Right atrium auricular region (tissue), 2 donors: Measurements from ENCODE around the gene TXNRD2. TPM values are rescaled to one million over a fixed set of nuclear protein-coding genes. Genes with fewer than 3 reads are reported as not detected.
"Not testable (repeated sequence)": the region's sequence is repeated elsewhere in the genome, so short reads cannot be mapped to it uniquely, and the experiment has no call there.

Experiments
- DNase-seq: peaks from one replicate; pipeline ENCODE4 v3.0.0-alpha.2; 2019; ENCODE audit warnings: low spot score
- H3K27ac ChIP-seq, 2 donors: fragments of 200-600 bp; sonication (generic); 1 replicate in 1 of 2; 2 replicates in 1 of 2; pipeline ENCODE4 v1.5.1; 2016 to 2019
- H3K27me3 ChIP-seq, 2 donors: fragments of 200-600 bp; sonication (generic); one replicate each; pipeline versions ENCODE4 v1.5.1 to v1.6.0; 2017 to 2019
- H3K36me3 ChIP-seq: fragments of 200-600 bp; sonication (generic); one replicate; pipeline ENCODE4 v1.5.1; 2016
- H3K4me1 ChIP-seq, 2 donors: fragments of 200-600 bp; sonication (generic); one replicate each; pipeline versions ENCODE4 v1.5.1 to v1.6.0; 2017 to 2019
- H3K4me3 ChIP-seq, 2 donors: fragments of 200-600 bp; sonication (generic); 1 replicate in 1 of 2; 2 replicates in 1 of 2; pipeline ENCODE4 v1.5.1; 2017 to 2019; ENCODE audit warnings: mild to moderate bottlenecking in 1 of 2, moderate library complexity in 1 of 2
- H3K9me3 ChIP-seq, 2 donors: fragments of 200-600 bp; sonication (generic); one replicate each; pipeline ENCODE4 v1.5.1; 2019
- CTCF ChIP-seq, 2 donors: fragments of 200-600 bp; sonication (generic); IDR thresholded peaks; one replicate each; pipeline ENCODE4 v1.5.1; 2019; ENCODE audit warnings: antibody characterized with exemption in 2 of 2
- total RNA-seq, 2 donors: library from RNA; depleted of rRNA; stranded (reverse); fragments of >200 nt; gene quantifications; one replicate each; pipeline ENCODE4 v1.1.0, GENCODE V29; 2016

TXNRD2 gene
- total RNA-seq, 2 donors from 2014 or later = 16.2 to 18.4 TPM

- no peak for DNase-seq
- Histone ChIP-seq H3K27ac (no peak overlapping the region), H3K27me3 (no peaks in the 10 kb centered on the region), H3K9me3 (no peaks in the 10 kb centered on the region), H3K36me3 (no peaks in the 10 kb centered on the region), H3K4me1 (peaks cover 0 to 9% of the 10 kb centered on the region in 2 donors), H3K4me3 (no peak overlapping the region)
- TF ChIP-seq CTCF (IDR thresholded peaks at IDR 0.05) = no peak
Measured at GRCh38 chr22:19929586-19930550, 11.8 kb downstream of the TXNRD2 start.

- no peak for DNase-seq
- TF ChIP-seq CTCF (IDR thresholded peaks at IDR 0.05) = no peak
- H3K4me3 ChIP-seq = no peak overlapping the region
- H3K27ac ChIP-seq = no peak overlapping the region
- H3K36me3 ChIP-seq = no peaks in the 10 kb centered on the region
- H3K9me3 ChIP-seq = no peaks in the 10 kb centered on the region
- no peaks in the 10 kb centered on the region for H3K27me3 ChIP-seq
- H3K4me1 ChIP-seq = peaks cover 0 to 8% of the 10 kb centered on the region in 2 donors
Measured at GRCh38 chr22:19928207-19928606, 13.4 kb downstream of the TXNRD2 start.

- H3K27ac ChIP-seq = no peak overlapping the region
- peaks cover 0 to 2% of the 10 kb centered on the region in 2 donors for H3K4me1 ChIP-seq
- no peak for TF ChIP-seq CTCF (IDR thresholded peaks at IDR 0.05)
- no peak for DNase-seq
- H3K4me3 ChIP-seq = no peak overlapping the region
- no peaks in the 10 kb centered on the region for H3K27me3 ChIP-seq
- H3K36me3 ChIP-seq = no peaks in the 10 kb centered on the region
- no peaks in the 10 kb centered on the region for H3K9me3 ChIP-seq
Measured at GRCh38 chr22:19927696-19928095, 13.9 kb downstream of the TXNRD2 start.

GRCh38 chr22:19926028-19926427, 15.6 kb downstream of the TXNRD2 start:
- not testable (repeated sequence) for H3K9me3 ChIP-seq, H3K27me3 ChIP-seq, H3K36me3 ChIP-seq, H3K4me1 ChIP-seq, DNase-seq, H3K4me3 ChIP-seq, H3K27ac ChIP-seq

- H3K9me3 ChIP-seq = no peaks in the 10 kb centered on the region
- H3K36me3 ChIP-seq = no peaks in the 10 kb centered on the region
- TF ChIP-seq CTCF (IDR thresholded peaks at IDR 0.05) = no peak
- H3K4me3 ChIP-seq = no peak overlapping the region
- no peaks in the 10 kb centered on the region for H3K4me1 ChIP-seq
- no peaks in the 10 kb centered on the region for H3K27me3 ChIP-seq
- no peak overlapping the region for H3K27ac ChIP-seq
- no peak for DNase-seq
Measured at GRCh38 chr22:19923914-19924513, 17.6 kb downstream of the TXNRD2 start.

GRCh38 chr22:19921544-19922081, 20.0 kb downstream of the TXNRD2 start:
- no peak overlapping the region for H3K4me3 ChIP-seq
- no peaks in the 10 kb centered on the region for H3K4me1 ChIP-seq
- no peak overlapping the region for H3K27ac ChIP-seq
- H3K36me3 ChIP-seq = peaks cover 23% of the 10 kb centered on the region
- no peaks in the 10 kb centered on the region for H3K27me3 ChIP-seq
- DNase-seq = no peak
- no peak for TF ChIP-seq CTCF (IDR thresholded peaks at IDR 0.05)
- no peaks in the 10 kb centered on the region for H3K9me3 ChIP-seq
